GM10266 (cell line): ENCODE data around the gene ATF5.
"Not testable (repeated sequence)": the region's sequence is repeated elsewhere in the genome, so short reads cannot be mapped to it uniquely, and the experiment has no call there.

Source experiments
- DNase-seq: peaks from one replicate; pipeline ENCODE4 v3.0.0; 2012; ENCODE audit errors: extremely low spot score
- CTCF ChIP-seq: IDR thresholded peaks from 2 replicates; pipeline ENCODE4 v1.5.1; 2012; ENCODE audit warnings: mild to moderate bottlenecking, low read depth; ENCODE audit not compliant: control insufficient read depth, insufficient read depth; ENCODE audit errors: missing control alignments

The ATF5 gene

DNA sequence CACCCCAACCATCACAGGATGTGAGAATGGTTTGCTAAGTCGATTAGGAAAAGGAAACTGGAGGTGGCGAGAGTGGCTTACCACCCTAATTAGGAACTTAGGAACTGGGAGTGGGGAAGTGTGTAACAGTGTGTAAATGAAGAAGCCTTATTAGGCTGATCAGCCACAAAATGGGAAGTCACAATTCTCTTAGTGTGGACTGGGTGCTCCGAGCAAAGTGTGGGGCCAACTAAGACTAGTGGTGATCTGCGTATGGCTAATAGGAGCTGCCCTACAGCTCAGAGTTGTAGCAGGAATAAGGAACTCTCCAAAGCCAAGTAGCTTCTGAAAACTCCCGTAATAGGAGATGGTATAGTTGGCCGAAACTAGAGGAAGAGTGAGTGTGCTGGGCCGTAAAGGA, 24.4 kb downstream of the ATF5 start:
- no peak for TF ChIP-seq CTCF
- no peak for DNase-seq

- DNase-seq, result no peak
- TF ChIP-seq CTCF, result no peak
These were observed 25.3 kb downstream of the ATF5 start for GRCh38 chr19:49954092-49954829.

- no peak for TF ChIP-seq CTCF
- DNase-seq, result no peak
These were observed 25.9 kb downstream of the ATF5 start for GRCh38 chr19:49954933-49955332.

GRCh38 chr19:49956115-49956495, 27.1 kb downstream of the ATF5 start:
- TF ChIP-seq CTCF, result no peak
- DNase-seq, result no peak

DNA sequence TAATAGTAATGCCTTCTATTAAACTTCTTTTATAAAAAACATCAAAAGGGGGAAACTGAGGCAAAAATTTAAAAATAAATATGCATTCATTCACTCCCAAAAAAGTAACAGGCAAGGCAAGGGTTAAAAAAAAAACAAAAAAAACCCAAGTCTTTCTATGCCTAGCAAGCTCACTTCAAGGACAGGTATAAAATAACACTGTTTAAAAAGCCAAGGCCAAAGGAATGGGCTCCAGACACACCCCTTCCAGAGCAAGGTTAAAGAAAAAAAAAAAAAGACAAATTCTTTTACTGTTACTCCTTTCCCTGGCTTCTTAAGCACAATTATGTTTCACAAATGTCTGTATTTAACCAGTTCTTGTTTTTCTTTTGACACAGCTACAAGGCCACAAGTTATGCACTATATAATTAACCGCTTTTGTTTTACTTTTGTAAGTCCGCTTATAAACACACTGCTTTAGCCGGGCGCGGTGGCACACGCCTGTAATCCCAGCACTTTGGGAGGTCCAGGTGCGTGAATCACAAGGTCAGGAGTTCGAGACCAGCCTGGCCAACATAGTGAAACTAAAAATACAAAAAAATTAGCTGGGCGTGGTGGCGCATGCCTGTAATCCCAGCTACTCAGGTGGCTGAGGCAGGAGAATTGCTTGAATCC, 28.4 kb downstream of the ATF5 start:
- no peak for DNase-seq
- TF ChIP-seq CTCF, result no peak

DNA sequence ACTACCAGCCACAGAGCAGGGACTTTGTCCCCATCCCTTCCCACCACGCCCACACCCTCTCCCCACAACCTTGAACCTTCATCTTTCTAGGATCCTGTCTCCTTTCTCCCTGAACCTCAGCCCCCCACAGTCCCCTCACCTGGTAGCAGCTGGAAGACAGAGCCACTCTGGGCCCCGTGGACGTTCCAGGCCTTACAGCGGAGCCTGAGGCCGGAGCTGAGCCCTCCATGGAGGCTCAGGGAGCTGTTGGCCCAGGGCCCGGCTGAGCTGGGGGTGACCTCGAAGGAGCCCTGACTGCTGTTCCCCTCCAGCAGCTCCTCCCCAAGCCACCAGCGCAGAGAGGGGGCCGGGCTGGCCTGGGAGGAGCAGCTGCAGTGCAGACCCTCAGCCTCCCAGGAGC, 29.1 kb downstream of the ATF5 start:
- not testable (repeated sequence) for DNase-seq

DNA sequence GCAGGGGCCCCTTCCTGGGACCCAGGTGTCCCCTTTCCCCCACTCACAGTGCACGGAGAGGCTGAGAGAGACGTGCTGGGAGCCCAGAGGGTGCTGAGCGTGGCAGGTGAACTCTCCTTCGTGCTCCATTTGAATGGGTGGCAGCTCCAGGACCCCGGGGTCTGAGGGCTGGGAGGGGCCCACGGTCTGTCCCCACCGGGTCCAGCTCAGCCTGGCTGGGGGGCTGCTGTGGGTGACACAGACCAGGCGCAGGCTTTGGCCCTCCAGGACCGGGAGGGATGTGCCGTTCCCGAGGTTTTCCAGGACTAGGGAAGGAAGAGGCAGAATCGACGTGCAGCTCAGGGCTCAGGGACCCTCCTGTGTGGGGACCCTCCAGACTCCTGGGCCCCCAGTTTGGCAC, 29.6 kb downstream of the ATF5 start:
- not testable (repeated sequence) for DNase-seq

DNA sequence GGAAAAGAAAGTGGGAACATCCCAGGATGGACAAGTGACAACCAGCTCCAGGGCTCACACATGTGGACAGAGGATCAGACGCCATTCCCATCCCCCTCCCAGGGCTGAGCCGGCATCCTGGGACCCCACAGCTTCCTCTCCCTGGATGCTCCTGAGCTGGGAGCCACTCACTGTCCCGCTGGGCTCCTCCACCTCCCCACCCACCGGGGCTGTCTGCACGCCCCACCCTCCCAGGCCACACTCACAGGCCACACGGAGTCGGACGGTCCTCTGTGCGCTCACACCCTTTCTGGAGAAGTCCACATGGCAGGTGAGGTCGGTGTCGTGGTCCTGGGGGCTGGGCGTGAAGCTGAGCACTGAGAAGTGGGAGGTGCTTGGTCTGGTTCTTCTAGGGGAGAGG, 30.9 kb downstream of the ATF5 start:
- not testable (repeated sequence) for DNase-seq

- not testable (repeated sequence) for DNase-seq
These were observed 32.0 kb downstream of the ATF5 start, which contains the start of gene SIGLEC11 for GRCh38 chr19:49960980-49961379. Gene SIGLEC11 (minus strand): TSS chr19:49961172. CDS start chr19:49961081, 91 bp downstream.
